Activated T-helper 1 cell treated with anti-CD3 and anti-CD28 coated beads, Interleukin-12 subunit alpha, Interleukin-12 subunit beta, Interleukin-2, Interleukin-4 antibody, amounts not matched to agents 30 ng/mL and 10 ng/mL and 1 ng/mL, durations not matched to agents 14 hours and 24 hours and 36 hours (primary cell): Measurements from ENCODE around the gene PMPCB. TPM values are rescaled to one million over a fixed set of nuclear protein-coding genes. Genes with fewer than 3 reads are reported as not detected.
"Not testable (repeated sequence)": the region's sequence is repeated elsewhere in the genome, so short reads cannot be mapped to it uniquely, and the experiment has no call there.

Source experiments
- DNase-seq: peaks from one replicate; pipeline ENCODE4 v3.0.0; 2021; ENCODE audit warnings: low spot score
- H3K27ac Mint-ChIP-seq: one replicate; pipeline ENCODE4 v1.8.0; 2021; ENCODE audit warnings: mild to moderate bottlenecking, mixed read lengths
- H3K27me3 Mint-ChIP-seq: one replicate; pipeline ENCODE4 v1.8.0; 2022; ENCODE audit warnings: mild to moderate bottlenecking, moderate library complexity, mixed read lengths; ENCODE audit not compliant: insufficient read depth
- H3K36me3 Mint-ChIP-seq: one replicate; pipeline ENCODE4 v1.8.0; 2021; ENCODE audit warnings: low read depth, mixed read lengths
- H3K4me1 Mint-ChIP-seq: one replicate; pipeline ENCODE4 v1.8.0; 2021; ENCODE audit warnings: low read depth, mixed read lengths
- H3K4me3 Mint-ChIP-seq: one replicate; pipeline ENCODE4 v1.8.0; 2021; ENCODE audit warnings: mild to moderate bottlenecking, moderate library complexity, mixed read lengths
- H3K9me3 Mint-ChIP-seq: one replicate; pipeline ENCODE4 v1.8.0; 2021; ENCODE audit warnings: mixed read lengths
- intact Hi-C: fragments of 100-400 bp; cut with micrococcal nuclease; formaldehyde crosslinking; loops from one replicate; pipeline ENCODE4 v1.15.1; 2024
- total RNA-seq: library from RNA; stranded (reverse); gene quantifications from 2 replicates; pipeline ENCODE4 v1.2.3, GENCODE V29; 2022

Gene PMPCB
- 71.5 and 75.5 TPM in 2 replicates for total RNA-seq

- Mint-ChIP-seq H3K4me1 (peaks cover 28% of the 10 kb centered on the region), H3K4me3 (peak within 1 kb of the TSS; percentile 92), H3K36me3 (peaks cover 32% of the 10 kb centered on the region), H3K27ac (peak within 1 kb of the TSS; percentile 90), H3K27me3 (peaks cover 10% of the 10 kb centered on the region), H3K9me3 (no peaks in the 10 kb centered on the region)
- DNase-seq = peak; percentile 92
- intact Hi-C loops = loop anchor here (1.0 to 10.0 kb wide), 11 partner anchors 17 to 1620 kb away; partner anchors contain the start of genes ARMC10, DNAJC2, FAM185A and NAPEPLD
Measured at GRCh38 chr7:103296901-103297836, at the start of gene PMPCB. Gene PMPCB, plus strand, starts transcription at chr7:103297435. Its CDS starts 25 bp downstream, at chr7:103297460.

- intact Hi-C loops, H3K4me3 Mint-ChIP-seq, H3K4me1 Mint-ChIP-seq, H3K36me3 Mint-ChIP-seq, H3K27me3 Mint-ChIP-seq, H3K9me3 Mint-ChIP-seq, H3K27ac Mint-ChIP-seq, DNase-seq: not testable (repeated sequence)
Measured at GRCh38 chr7:103253699-103254506, 43.3 kb upstream of the PMPCB start.

GRCh38 chr7:103264054-103264453 lies 33.2 kb upstream of the PMPCB start:
- H3K4me1 Mint-ChIP-seq, DNase-seq, H3K36me3 Mint-ChIP-seq, H3K4me3 Mint-ChIP-seq, intact Hi-C loops, H3K9me3 Mint-ChIP-seq, H3K27ac Mint-ChIP-seq, H3K27me3 Mint-ChIP-seq: not testable (repeated sequence)

GRCh38 chr7:103266229-103266628 lies 31.0 kb upstream of the PMPCB start:
- H3K4me1 Mint-ChIP-seq = not testable (repeated sequence)

GRCh38 chr7:103273374-103273773 lies 23.9 kb upstream of the PMPCB start:
- H3K27me3 Mint-ChIP-seq, H3K4me3 Mint-ChIP-seq, DNase-seq, H3K9me3 Mint-ChIP-seq, H3K4me1 Mint-ChIP-seq, intact Hi-C loops, H3K36me3 Mint-ChIP-seq, H3K27ac Mint-ChIP-seq: not testable (repeated sequence)

More at GRCh38 chr7:103266229-103266628, 31.0 kb upstream of the PMPCB start:
- H3K27me3 Mint-ChIP-seq, H3K36me3 Mint-ChIP-seq, H3K9me3 Mint-ChIP-seq, H3K27ac Mint-ChIP-seq, intact Hi-C loops, H3K4me3 Mint-ChIP-seq, DNase-seq: not testable (repeated sequence)

GRCh38 chr7:103274867-103275266 lies 22.4 kb upstream of the PMPCB start:
- H3K4me1 Mint-ChIP-seq = peaks cover 12% of the 10 kb centered on the region
- H3K36me3 Mint-ChIP-seq, H3K4me3 Mint-ChIP-seq, H3K27ac Mint-ChIP-seq, DNase-seq, intact Hi-C loops, H3K9me3 Mint-ChIP-seq, H3K27me3 Mint-ChIP-seq: not testable (repeated sequence)

GRCh38 chr7:103278195-103278594 lies 19.0 kb upstream of the PMPCB start:
- peaks cover 27% of the 10 kb centered on the region for H3K4me1 Mint-ChIP-seq
- H3K27me3 Mint-ChIP-seq, H3K27ac Mint-ChIP-seq, intact Hi-C loops, H3K4me3 Mint-ChIP-seq, DNase-seq, H3K36me3 Mint-ChIP-seq, H3K9me3 Mint-ChIP-seq: not testable (repeated sequence)

- H3K9me3 Mint-ChIP-seq, intact Hi-C loops, H3K27ac Mint-ChIP-seq, H3K36me3 Mint-ChIP-seq, H3K27me3 Mint-ChIP-seq: not testable (repeated sequence)
- Mint-ChIP-seq H3K4me1 (peaks cover 27% of the 10 kb centered on the region), H3K4me3 (peak overlapping the region; percentile 97)
- DNase-seq = peak; percentile 3
Measured at GRCh38 chr7:103279636-103279962, 17.6 kb upstream of the PMPCB start.

- H3K27me3 Mint-ChIP-seq, H3K36me3 Mint-ChIP-seq, H3K9me3 Mint-ChIP-seq: not testable (repeated sequence)
- Mint-ChIP-seq H3K4me1 (peaks cover 27% of the 10 kb centered on the region), H3K4me3 (peak overlapping the region; percentile 97), H3K27ac (peak overlapping the region; percentile 97)
- intact Hi-C loops = loop anchor here (1.0 to 2.0 kb wide), 4 partner anchors 17 to 205 kb away; partner anchors contain the start of genes ARMC10, DNAJC2, FBXL13 and NAPEPLD
- DNase-seq = peak; percentile 83
Measured at GRCh38 chr7:103279963-103280802, 17.1 kb upstream of the PMPCB start.

GRCh38 chr7:103280803-103281155 lies 16.5 kb upstream of the PMPCB start:
- Mint-ChIP-seq H3K4me3 (peak overlapping the region; percentile 97), H3K4me1 (peaks cover 27% of the 10 kb centered on the region), H3K27ac (peak overlapping the region; percentile 97)
- H3K27me3 Mint-ChIP-seq, DNase-seq, H3K9me3 Mint-ChIP-seq, H3K36me3 Mint-ChIP-seq: not testable (repeated sequence)
- intact Hi-C loops = loop anchor here (1.0 to 2.0 kb wide), 4 partner anchors 17 to 206 kb away; partner anchors contain the start of genes ARMC10, DNAJC2, FBXL13 and NAPEPLD

GRCh38 chr7:103282802-103283427 lies 14.3 kb upstream of the PMPCB start:
- DNase-seq, H3K9me3 Mint-ChIP-seq, intact Hi-C loops, H3K27ac Mint-ChIP-seq, H3K27me3 Mint-ChIP-seq, H3K4me3 Mint-ChIP-seq, H3K36me3 Mint-ChIP-seq: not testable (repeated sequence)
- H3K4me1 Mint-ChIP-seq = peaks cover 27% of the 10 kb centered on the region

GRCh38 chr7:103292122-103292521 lies 5.1 kb upstream of the PMPCB start:
- no peaks in the 10 kb centered on the region for H3K9me3 Mint-ChIP-seq
- H3K27me3 Mint-ChIP-seq = peaks cover 22% of the 10 kb centered on the region
- no peak overlapping the region for H3K4me3 Mint-ChIP-seq
- no peak overlapping the region for H3K27ac Mint-ChIP-seq
- no peaks in the 10 kb centered on the region for H3K36me3 Mint-ChIP-seq
- DNase-seq = no peak
- H3K4me1 Mint-ChIP-seq = peaks cover 7% of the 10 kb centered on the region
- intact Hi-C loops = loop anchor here (10.0 kb wide), 2 partner anchors 283 to 913 kb away; partner anchors contain the start of gene ORC5
